ENCODE data around the gene PLEKHG5.

DNA sequence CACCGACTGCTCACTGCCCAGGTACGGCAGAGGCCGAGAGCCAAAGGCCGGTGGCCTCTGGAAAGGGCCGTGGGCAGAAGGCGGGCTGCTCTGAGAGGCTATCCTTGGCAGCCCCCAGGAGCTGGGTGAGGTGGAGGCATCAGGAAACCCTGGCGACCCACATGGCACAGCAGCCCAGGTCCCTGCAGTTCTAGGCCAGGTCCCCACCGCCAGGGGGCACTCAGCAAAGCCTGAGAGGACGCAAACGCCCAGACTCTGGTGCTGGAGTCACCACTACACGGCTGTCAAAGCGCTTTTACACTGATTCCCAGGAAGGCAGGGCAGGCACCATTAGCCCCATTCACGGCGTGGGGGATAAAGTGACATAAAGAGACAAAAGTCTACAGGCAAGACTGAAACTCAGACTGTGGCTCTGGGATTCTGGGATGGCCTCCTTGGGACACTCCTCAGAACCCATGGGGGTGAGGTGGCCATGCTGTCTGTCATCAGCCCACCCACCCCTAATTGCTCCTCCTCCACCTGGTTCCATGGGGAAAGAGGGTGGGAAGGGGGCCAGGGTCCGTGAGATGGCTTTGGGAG, 4.9 kb downstream of the PLEKHG5 start:
- TF ChIP-seq CTCF (IDR thresholded peaks at IDR 0.05): peak; percentile 84 to 88 (median 86)
- no peak for TF ChIP-seq POLR2A (IDR thresholded peaks at IDR 0.05)

Data from right lobe of liver (tissue), 4 donors.